NCI-H1092 (cell line): ENCODE results near the gene TMEM139.
"Not testable (repeated sequence)": the region's sequence is repeated elsewhere in the genome, so short reads cannot be mapped to it uniquely, and the experiment has no call there.

Source experiments
- DNase-seq: peaks from one replicate; lab custom pipeline; 2025; lab: John Stamatoyannopoulos, UW

TMEM139 gene

DNA sequence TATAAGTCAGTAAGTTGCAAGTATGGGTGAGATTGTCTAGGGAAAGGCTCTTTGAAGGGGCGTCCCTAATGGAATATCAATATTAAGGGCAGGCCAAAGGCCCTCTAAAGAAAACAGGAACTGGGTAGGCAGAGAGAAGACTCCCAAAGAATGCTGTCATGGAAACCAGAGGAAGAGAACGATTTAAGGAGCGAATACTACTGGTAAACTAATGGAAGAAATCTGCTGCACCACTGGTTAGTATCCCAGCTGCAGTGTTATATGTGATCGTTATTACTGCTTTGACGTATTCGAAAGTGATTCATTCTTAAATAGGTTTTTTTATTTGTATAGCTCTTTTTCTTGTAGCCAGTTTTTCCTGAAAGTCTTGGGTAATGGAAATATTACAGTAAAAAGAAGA is 4.7 kb downstream of the TMEM139 start:
- DNase-seq = no peak

DNA sequence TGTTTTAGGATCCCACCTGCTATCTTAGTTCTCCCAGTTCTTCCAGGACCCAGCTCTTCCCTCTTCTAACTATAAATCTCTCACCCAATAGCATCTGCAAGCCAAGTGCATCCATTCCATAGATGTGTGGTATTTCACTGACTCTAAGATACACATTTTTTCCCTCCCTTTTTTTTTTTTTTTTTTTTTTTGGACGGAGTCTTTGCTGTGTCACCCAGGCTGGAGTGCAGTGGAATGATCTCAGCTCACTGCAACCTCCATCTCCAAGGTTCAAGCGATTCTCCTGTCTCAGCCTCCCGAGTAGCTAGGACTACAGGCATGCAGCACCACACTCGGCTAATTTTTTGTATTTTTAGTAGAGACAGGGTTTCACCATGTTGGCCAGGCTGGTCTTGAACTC is 5.1 kb downstream of the TMEM139 start:
- DNase-seq = not testable (repeated sequence)

DNA sequence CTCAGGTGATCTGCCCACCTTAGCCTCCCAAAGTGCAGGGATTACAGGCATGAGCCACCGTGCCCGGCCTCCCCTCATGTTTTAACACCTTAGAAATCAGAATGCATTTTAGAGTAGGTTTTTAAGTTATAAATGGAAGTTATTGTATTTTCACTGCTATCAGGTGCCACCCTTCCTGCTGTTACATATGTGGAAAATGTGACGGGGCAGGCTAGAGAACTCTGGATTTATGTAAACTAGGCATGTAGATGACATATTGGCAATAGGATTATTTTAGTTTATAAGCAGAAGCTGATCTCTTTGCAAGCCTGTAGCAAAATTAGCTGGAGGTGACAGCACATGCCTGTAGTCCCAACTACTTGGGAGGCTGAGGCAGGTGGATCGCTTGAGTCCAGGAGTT is 5.5 kb downstream of the TMEM139 start:
- DNase-seq = no peak

- no peak for DNase-seq
These were observed 8.1 kb downstream of the TMEM139 start for GRCh38 chr7:143292876-143293275.

- no peak for DNase-seq
These were observed 11.1 kb downstream of the TMEM139 start for GRCh38 chr7:143295870-143296269.

GRCh38 chr7:143296686-143297085 is 11.9 kb downstream of the TMEM139 start:
- DNase-seq = no peak

GRCh38 chr7:143299346-143299745 is 14.6 kb downstream of the TMEM139 start:
- no peak for DNase-seq

- DNase-seq = no peak
These were observed 15.1 kb downstream of the TMEM139 start for GRCh38 chr7:143299840-143300239.

GRCh38 chr7:143300959-143301935 is 16.5 kb downstream of the TMEM139 start:
- DNase-seq = no peak

DNA sequence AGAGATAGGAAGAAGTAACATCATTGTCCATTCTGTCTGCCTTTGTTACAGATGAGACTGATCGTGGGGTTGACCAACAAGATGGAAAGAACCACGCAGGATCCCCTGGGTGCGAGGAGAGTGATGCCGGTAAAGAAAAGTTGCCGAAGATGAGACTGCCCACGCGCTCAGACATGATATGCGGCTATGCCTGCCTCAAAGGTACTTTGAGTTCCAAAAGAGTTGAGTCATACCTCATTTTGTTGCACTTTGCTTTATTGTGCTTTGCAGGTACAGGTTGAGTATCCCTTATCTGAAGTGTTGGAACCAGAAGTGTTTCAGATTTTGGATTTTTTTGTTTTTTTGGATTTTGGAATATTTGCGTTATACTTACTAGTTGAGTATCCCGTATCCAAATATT is 19.0 kb downstream of the TMEM139 start:
- no peak for DNase-seq

DNA sequence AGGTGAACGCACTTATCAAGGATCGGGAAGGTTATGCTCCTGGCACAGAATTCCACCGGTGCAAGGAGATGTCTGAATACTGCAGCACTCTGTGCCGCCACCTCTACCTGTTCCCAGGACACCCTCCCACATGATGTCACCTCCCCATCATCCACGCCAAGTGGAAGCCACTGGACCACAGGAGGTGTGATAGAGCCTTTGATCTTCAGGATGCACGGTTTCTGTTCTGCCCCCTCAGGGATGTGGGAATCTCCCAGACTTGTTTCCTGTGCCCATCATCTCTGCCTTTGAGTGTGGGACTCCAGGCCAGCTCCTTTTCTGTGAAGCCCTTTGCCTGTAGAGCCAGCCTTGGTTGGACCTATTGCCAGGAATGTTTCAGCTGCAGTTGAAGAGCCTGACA is 20.2 kb downstream of the TMEM139 start:
- no peak for DNase-seq

GRCh38 chr7:143305423-143306070 is 20.8 kb downstream of the TMEM139 start:
- DNase-seq = no peak

DNA sequence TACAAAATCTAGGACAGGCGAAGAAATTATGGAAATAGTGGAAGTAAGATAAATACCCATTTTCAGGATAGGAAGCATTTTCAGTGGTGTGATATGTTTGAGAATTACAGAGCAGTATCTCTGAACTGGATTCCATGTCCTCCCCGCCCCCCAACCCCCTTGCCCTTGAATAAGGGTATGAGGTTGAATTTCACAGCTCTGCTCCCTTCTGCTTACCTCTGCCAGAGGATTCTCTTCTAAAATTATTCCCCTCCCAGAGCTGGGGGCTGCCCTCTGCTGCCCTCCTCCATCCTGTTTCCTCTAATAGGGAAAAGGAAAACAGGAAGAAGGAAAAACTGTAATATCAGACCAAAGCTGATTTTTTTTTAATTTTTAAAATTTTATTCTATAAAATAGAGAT is 23.9 kb downstream of the TMEM139 start:
- DNase-seq = no peak

GRCh38 chr7:143314127-143314526 is 29.4 kb downstream of the TMEM139 start:
- no peak for DNase-seq

- DNase-seq = no peak
These were observed 31.0 kb downstream of the TMEM139 start, which contains the start of gene CLCN1 for GRCh38 chr7:143315776-143316175. TSS of gene CLCN1 (plus strand) at chr7:143316111. CDS start at chr7:143316213, 102 bp downstream.

DNA sequence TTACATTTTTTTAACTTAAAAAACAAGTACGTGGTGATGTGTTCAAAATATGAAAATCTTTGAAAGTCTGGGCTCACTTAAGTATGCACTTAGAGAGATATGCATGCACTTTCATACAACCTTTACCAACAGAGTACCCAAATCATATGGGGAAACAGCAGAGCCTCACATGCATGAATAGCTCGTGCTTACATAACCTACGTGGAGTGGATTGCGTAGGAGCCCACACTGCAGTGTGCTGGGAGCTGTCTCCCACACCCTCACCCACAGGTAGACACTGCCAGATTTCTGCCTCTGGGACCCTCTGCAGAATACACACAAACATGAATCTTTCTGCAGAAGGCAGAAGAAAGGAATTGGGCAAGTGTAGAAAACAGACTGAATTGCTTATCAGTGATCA is 31.7 kb downstream of the TMEM139 start:
- DNase-seq = no peak

DNA sequence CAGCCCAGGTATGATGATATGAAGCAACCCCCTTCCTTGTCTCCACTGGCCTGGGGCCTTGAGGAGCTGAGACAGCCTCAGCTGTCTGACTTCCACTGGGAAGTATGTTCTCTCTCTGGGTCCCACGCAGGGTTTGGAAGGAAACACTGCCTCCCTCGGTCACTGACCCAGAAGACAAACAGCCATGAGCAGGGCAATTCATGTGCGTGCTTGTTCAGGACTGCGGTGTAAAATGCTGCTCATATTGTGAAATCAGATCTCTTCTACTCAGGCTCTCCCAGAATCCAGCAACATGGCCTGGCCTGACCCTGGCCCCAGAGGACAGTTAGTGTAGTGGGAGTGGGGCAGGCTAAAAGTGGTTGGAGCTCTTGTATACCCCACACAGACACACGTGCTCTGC is 33.9 kb downstream of the TMEM139 start:
- DNase-seq = no peak

GRCh38 chr7:143320620-143321019 is 35.9 kb downstream of the TMEM139 start:
- no peak for DNase-seq

DNA sequence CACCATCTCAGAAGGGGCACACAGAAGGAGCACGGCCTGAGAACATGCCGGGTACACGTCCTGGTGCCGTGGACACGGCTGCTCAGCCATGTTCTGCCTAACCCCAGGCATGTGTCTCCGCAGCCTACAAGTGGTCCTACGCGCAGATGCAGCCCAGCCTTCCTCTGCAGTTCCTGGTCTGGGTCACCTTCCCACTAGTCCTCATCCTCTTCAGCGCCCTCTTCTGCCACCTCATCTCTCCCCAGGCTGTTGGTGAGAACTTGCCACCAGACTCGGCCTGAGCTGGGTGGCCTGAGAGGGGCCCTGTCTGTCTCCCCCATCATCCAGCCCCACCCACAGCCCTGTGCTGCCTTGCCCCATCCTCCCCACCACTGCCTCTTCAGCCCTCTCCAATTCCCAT is 36.5 kb downstream of the TMEM139 start:
- no peak for DNase-seq

GRCh38 chr7:143321734-143322133 is 37.0 kb downstream of the TMEM139 start:
- DNase-seq = no peak

DNA sequence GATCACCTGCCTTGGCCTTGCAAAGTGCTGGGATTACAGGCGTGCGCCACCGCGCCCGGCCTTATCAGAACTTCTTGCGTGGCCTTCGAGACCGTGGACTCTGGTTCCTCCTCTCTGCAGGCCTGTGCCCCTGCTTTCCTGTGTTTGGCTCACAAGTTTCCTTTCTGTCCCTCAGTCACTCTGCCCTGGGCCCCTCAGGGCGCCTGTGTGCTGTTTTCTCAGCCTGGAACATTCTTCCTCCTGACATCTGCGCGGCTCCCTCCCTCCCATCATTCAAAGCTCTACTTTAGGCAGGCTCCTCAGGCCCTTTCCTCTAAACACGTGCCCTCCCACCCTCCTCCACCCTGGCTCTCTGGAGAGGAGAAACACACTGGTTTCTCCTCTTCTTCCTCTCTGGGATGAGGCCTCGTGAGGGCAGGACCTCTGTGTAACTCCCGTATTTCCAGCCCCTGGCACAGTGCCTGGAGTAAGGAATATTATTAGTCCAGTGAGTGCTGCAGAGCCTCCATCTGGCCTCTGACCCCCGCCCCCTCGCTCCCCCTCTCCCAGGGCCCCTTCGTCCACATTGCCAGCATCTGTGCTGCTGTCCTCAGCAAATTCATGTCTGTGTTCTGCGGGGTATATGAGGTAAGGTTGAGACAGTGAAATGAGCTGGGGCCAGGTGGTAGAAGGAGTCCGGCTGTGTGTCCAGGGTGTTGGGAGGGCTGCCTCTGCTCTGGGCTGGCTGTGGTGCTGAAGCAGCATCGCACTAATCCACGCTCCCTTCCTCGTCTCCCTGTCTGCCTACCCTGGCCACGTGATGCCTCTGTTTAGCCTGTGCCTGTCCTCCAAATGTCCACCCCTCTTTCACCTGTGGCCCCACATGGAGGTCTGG is 38.2 kb downstream of the TMEM139 start:
- no peak for DNase-seq

DNA sequence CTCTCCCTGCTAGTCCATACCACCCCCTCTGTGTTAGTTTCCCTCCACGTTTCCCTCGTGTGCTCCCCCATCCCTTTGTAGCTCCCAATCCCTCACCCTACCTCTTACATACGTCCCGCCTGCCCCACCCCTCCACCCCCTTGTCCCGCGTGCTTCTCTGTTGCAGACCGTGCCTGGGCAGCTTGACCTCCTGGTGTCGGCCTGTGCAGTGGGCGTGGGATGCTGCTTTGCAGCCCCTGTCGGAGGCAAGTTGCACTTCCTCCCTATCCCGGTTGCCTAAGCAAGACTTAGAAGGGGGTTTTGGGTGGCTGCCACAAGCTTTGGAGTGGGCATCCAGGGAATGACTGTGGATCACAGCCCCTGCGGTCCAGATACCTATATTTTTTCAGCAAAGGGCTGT is 38.9 kb downstream of the TMEM139 start:
- DNase-seq = no peak
